ENCODE measurements around the gene SETDB2.

- TF ChIP-seq MEF2D (CRISPR knock-in tag; IDR thresholded peaks at IDR 0.05) (no peak), ZNF256 (CRISPR knock-in tag; conservative IDR thresholded peaks at IDR 0.05) (no peak), SP1 (IDR thresholded peaks at IDR 0.05) (no peak), SP1 (CRISPR knock-in tag; IDR thresholded peaks at IDR 0.05) (no peak), ATF6 (CRISPR knock-in tag; conservative IDR thresholded peaks at IDR 0.05) (no peak), CTCF (CRISPR knock-in tag; IDR thresholded peaks at IDR 0.05) (no peak), ZSCAN9 (CRISPR knock-in tag; IDR thresholded peaks at IDR 0.05; ENCODE audit: borderline replicate concordance) (no peak), USF2 (IDR thresholded peaks at IDR 0.05; ENCODE audit: low read depth, low read length) (no peak), USF2 (CRISPR knock-in tag; IDR thresholded peaks at IDR 0.05; ENCODE audit: borderline replicate concordance) (no peak), IRF2 (CRISPR knock-in tag; IDR thresholded peaks at IDR 0.05) (no peak), SNRNP70 (IDR thresholded peaks at IDR 0.05; ENCODE audit: low read depth, low read length) (no peak), ERF (CRISPR knock-in tag; IDR thresholded peaks at IDR 0.05) (no peak), IKZF4 (CRISPR knock-in tag; IDR thresholded peaks at IDR 0.05; ENCODE audit: borderline replicate concordance, low read depth, not compliant biosample characterization) (no peak), CBX5 (CRISPR knock-in tag; IDR thresholded peaks at IDR 0.05; ENCODE audit: borderline replicate concordance) (no peak)
Measured at GRCh38 chr13:49395878-49396380, 48.1 kb upstream of the SETDB2 start.
